Right kidney (tissue), 1 donor: Measurements from ENCODE around the gene HLA-DMA.

Source experiments
- DNase-seq: peaks from one replicate; pipeline ENCODE4 v3.0.0-alpha.2; 2016

Gene HLA-DMA

DNA sequence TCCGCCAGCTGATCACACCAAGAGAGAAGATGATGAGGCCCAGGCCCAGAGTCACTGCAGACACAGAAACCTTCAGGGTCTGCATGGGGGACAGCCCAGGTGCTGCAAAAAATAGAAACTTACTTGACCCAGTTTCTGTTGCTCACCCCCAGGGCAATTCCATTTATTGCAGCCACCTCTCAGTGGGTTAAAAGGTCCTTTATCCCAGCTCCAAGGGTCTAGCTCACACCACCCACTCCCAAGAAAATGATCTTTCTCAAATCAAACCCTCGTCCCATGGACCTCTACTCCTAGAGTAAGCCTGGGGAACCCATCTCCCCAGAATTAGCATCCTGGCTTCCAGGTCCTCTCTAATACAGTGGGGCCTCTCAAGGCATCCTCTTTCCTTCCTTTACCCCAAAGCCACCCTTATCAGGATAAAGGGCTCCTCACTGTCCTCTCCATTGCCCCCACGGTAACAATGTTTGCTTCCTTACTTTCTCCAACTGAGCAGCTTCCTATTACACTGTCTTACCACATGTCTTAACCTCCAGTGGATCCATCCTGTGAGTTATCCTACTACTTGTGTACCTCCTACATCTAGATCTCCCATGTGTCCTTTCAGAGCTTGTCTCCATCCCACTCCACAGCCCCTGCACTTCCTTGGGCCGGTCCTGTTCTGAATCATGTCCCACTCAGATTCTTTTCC, 17.2 kb downstream of the HLA-DMA start:
- DNase-seq: no peak

- peak; percentile 39 for DNase-seq
These were observed 19.2 kb downstream of the HLA-DMA start for GRCh38 chr6:32933661-32934085.

DNA sequence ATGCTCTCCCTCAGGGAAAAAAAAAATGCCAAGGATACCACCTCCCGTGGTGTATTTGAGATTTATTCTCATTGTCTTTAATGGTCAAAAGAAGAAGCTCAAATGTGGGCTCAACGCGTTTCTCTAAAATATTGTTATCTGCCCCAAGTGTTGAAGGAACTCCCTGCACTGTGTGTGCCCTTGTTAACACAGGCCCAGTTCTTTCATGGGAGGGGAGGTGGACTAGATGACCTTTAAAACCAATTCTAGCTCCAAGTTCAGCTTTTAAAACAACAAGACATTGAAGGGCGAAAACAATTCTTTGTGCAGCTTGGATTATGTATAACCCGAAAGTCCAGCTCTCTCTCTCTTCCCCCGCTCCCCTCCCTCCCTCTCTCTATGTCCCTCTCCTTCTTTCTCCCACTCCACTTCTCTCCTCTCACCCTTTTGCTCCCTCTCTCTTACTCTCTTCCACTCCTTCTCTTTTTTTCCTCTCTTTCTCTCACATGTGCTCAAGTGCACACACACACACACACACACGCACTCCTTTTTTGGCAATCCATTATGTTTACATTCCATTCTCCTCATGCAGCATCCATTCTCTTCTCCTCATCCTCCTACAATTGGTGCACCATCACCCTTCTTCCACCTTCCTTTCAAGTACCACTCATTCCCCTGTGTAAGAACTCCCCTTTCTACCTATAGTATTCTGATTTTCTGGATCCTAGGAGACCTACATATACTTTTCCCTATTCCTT, 20.6 kb downstream of the HLA-DMA start:
- DNase-seq: no peak

DNA sequence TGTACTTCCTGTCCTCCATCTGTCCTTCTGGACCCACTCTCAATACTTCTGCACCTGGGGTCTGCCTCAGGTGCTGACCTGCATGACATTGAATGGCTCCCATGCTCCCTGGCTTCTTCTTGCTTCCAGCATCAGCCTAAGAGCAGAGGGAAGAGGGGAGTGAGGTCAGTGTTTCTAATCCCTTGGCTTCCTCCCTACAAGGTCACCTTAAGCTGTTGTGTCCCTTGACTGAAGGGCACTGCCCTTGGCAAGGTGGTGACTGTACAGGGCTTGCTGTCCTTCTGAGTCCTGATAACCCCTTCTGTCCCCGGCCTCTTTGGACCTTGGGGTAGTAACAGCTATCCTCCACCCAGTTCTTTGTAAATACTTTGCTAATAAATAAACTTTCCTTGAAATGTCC, 21.7 kb downstream of the HLA-DMA start:
- no peak for DNase-seq

DNA sequence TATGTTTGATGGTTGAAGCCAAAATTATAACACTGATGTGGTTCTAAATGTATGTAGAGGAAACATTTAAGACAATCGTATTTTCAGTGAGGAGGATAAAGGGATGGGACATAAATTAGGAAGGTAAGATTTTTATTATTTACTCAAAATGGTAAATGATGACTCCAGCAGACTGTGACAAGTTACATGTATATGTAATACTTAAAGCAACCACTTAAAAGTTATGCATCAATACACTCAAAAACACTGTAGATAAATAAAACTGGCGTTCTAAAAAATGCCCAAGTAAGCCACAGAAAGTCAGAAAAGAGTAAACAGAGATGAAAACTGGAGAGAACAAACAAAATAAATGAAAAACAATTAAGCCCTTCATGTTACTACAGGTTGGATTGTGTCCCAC, 30.8 kb downstream of the HLA-DMA start:
- DNase-seq: no peak

- DNase-seq: no peak
These were observed 32.2 kb downstream of the HLA-DMA start for GRCh38 chr6:32920715-32921114.

- DNase-seq: no peak
These were observed 39.9 kb downstream of the HLA-DMA start for GRCh38 chr6:32912951-32913350.

DNA sequence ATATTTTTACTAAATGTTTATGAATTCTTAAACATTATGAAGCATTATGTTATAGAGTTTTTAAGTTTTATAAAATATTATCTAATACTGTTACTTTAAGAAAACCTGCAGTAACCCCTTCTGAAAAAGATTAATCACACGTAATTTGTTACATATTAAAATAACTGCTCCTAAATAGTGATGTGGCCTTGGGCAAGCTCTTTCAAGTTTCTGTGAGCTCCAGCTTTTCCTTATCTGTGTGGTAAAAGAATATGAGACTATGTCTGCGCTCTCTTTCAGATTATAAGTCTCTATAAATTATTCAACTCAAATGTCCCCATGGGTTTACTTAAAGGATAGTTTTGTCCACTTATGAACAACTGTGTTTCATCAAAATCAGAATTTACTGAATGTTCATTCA, 44.0 kb downstream of the HLA-DMA start:
- DNase-seq: no peak

GRCh38 chr6:32906539-32906938, 46.4 kb downstream of the HLA-DMA start:
- DNase-seq: no peak

GRCh38 chr6:32905078-32905477, 47.8 kb downstream of the HLA-DMA start:
- DNase-seq: no peak

- no peak for DNase-seq
These were observed 48.9 kb downstream of the HLA-DMA start for GRCh38 chr6:32903952-32904351.
